Peyer's patch (tissue), 4 donors: Measurements from ENCODE around the gene CYTH3.

Source experiments
- POLR2A ChIP-seq, 2 donors: fragments of 450-650 bp; IDR thresholded peaks; one replicate each; pipeline ENCODE4 v1.5.1; 2017; ENCODE audit warnings: antibody characterized with exemption in 2 of 2, mild to moderate bottlenecking in 2 of 2, moderate library complexity in 2 of 2
- TF ChIP-seq, protein P1 (sequence below), 6 experiments: fragments of 450-650 bp in 4 of 6; fragments of 200-600 bp in 2 of 6; sonication (generic) in 1 of 6; IDR thresholded peaks; one replicate each; pipeline ENCODE4 v1.5.1; 2017 to 2019; ENCODE audit warnings: antibody characterized with exemption in 6 of 6, mild to moderate bottlenecking in 3 of 6, moderate library complexity in 1 of 6

DNA sequence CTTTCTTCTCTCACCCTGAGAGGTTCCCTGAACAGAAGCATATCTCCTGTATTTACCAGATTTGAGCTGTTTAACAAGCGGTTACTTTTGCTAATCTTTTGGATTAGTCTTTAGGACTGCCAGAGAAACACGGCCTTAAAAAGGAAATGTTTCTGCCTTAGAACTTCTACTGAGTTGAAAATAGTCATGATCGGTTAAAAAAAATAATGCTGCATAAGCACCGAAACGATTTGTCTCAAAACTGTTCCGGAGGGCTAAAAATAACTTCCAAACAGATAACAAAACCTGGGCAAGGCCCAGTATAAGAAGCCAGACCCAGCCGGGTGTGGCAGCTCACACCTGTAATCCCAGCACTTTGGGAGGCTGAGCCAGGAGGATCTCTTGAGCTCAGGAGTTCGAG lies 43.3 kb upstream of the CYTH3 start:
- TF ChIP-seq, protein P1, sequence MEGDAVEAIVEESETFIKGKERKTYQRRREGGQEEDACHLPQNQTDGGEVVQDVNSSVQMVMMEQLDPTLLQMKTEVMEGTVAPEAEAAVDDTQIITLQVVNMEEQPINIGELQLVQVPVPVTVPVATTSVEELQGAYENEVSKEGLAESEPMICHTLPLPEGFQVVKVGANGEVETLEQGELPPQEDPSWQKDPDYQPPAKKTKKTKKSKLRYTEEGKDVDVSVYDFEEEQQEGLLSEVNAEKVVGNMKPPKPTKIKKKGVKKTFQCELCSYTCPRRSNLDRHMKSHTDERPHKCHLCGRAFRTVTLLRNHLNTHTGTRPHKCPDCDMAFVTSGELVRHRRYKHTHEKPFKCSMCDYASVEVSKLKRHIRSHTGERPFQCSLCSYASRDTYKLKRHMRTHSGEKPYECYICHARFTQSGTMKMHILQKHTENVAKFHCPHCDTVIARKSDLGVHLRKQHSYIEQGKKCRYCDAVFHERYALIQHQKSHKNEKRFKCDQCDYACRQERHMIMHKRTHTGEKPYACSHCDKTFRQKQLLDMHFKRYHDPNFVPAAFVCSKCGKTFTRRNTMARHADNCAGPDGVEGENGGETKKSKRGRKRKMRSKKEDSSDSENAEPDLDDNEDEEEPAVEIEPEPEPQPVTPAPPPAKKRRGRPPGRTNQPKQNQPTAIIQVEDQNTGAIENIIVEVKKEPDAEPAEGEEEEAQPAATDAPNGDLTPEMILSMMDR (IDR thresholded peaks at IDR 0.05) = no peak
- no peak for TF ChIP-seq POLR2A (IDR thresholded peaks at IDR 0.05)
